SK-N-MC (cell line): Measurements from ENCODE around the gene STH.

Source experiments
- DNase-seq: peaks from one replicate; pipeline ENCODE4 v3.0.0-alpha.2; 2011; ENCODE audit warnings: low read depth, low spot score
- H3K27ac ChIP-seq: fragments of 200-600 bp; sonication (generic); 2 replicates; pipeline ENCODE4 v1.5.1; 2016; ENCODE audit warnings: mixed run types
- H3K36me3 ChIP-seq: fragments of 200-600 bp; sonication (generic); 2 replicates; pipeline ENCODE4 v1.6.1; 2017; ENCODE audit warnings: antibody characterized with exemption, low read length, mixed read lengths; ENCODE audit not compliant: insufficient read depth
- H3K4me3 ChIP-seq: fragments of 200-600 bp; sonication (generic); 2 replicates; pipeline ENCODE4 v1.5.1; 2016
- H3K9ac ChIP-seq: fragments of 200-600 bp; sonication (generic); 2 replicates; pipeline ENCODE4 v1.8.0; 2017; ENCODE audit warnings: mixed run types, mixed read lengths; ENCODE audit not compliant: insufficient read length
- H3K9me3 ChIP-seq: fragments of 200-600 bp; sonication (generic); 2 replicates; pipeline ENCODE4 v1.6.1; 2017; ENCODE audit warnings: low read depth, mild to moderate bottlenecking, antibody characterized with exemption, low read length, moderate library complexity, mixed read lengths
- EZH2 ChIP-seq: fragments of 200-600 bp; sonication (generic); IDR thresholded peaks from one replicate; pipeline ENCODE4 v1.6.1; 2017; ENCODE audit warnings: antibody characterized with exemption
- FOXP2 ChIP-seq: optimal IDR thresholded peaks from 2 replicates; pipeline ENCODE3; 2011; ENCODE audit warnings: mild to moderate bottlenecking, moderate library complexity; ENCODE audit not compliant: insufficient read depth; ENCODE audit errors: extremely low read length, control extremely low read depth
- POLR2AphosphoS5 ChIP-seq: IDR thresholded peaks from 2 replicates; pipeline ENCODE4 v1.6.1; 2012; ENCODE audit warnings: mild to moderate bottlenecking, low read depth, low read length, borderline replicate concordance

STH gene

GRCh38 chr17:45987706-45988105, 11.3 kb upstream of the STH start:
- Histone ChIP-seq H3K9me3 (no peaks in the 10 kb centered on the region), H3K9ac (no peak overlapping the region), H3K27ac (no peak overlapping the region), H3K36me3 (peaks cover 38% of the 10 kb centered on the region; the same call in 1 of the 2 replicates), H3K4me3 (no peak overlapping the region)
- DNase-seq: no peak
- no peak for TF ChIP-seq POLR2AphosphoS5

- TF ChIP-seq FOXP2 (no peak), EZH2 (no peak), POLR2AphosphoS5 (no peak)
- H3K9ac ChIP-seq: no peak overlapping the region
- DNase-seq: no peak
- H3K36me3 ChIP-seq: peaks cover 31% of the 10 kb centered on the region
- H3K9me3 ChIP-seq: no peaks in the 10 kb centered on the region
- H3K27ac ChIP-seq: no peak overlapping the region
- no peak overlapping the region for H3K4me3 ChIP-seq
Observed at GRCh38 chr17:45989759-45990158, 9.3 kb upstream of the STH start.

GRCh38 chr17:45990886-45991285, 8.2 kb upstream of the STH start:
- H3K4me3 ChIP-seq: no peak overlapping the region
- H3K27ac ChIP-seq: no peak overlapping the region
- H3K9ac ChIP-seq: no peak overlapping the region
- peaks cover 31% of the 10 kb centered on the region for H3K36me3 ChIP-seq
- no peak for DNase-seq
- TF ChIP-seq FOXP2: no peak
- TF ChIP-seq EZH2: no peak
- TF ChIP-seq POLR2AphosphoS5: no peak
- H3K9me3 ChIP-seq: no peaks in the 10 kb centered on the region

GRCh38 chr17:45991341-45991740, 7.7 kb upstream of the STH start:
- H3K9ac ChIP-seq: no peak overlapping the region
- no peak overlapping the region for H3K4me3 ChIP-seq
- peaks cover 31% of the 10 kb centered on the region for H3K36me3 ChIP-seq
- DNase-seq: no peak
- no peaks in the 10 kb centered on the region for H3K9me3 ChIP-seq
- TF ChIP-seq FOXP2 (no peak), EZH2 (no peak), POLR2AphosphoS5 (no peak)
- H3K27ac ChIP-seq: no peak overlapping the region

- no peak for TF ChIP-seq FOXP2
- TF ChIP-seq EZH2: no peak
- no peak for TF ChIP-seq POLR2AphosphoS5
- no peak overlapping the region for H3K4me3 ChIP-seq
- no peak overlapping the region for H3K27ac ChIP-seq
- H3K9me3 ChIP-seq: no peaks in the 10 kb centered on the region
- H3K36me3 ChIP-seq: peaks cover 36% of the 10 kb centered on the region
- H3K9ac ChIP-seq: no peak overlapping the region
- no peak for DNase-seq
Observed at GRCh38 chr17:45992175-45992574, 6.9 kb upstream of the STH start.

GRCh38 chr17:45992904-45993303, 6.1 kb upstream of the STH start:
- Histone ChIP-seq H3K36me3 (peaks cover 37% of the 10 kb centered on the region), H3K27ac (no peak overlapping the region), H3K9ac (no peak overlapping the region), H3K9me3 (no peaks in the 10 kb centered on the region), H3K4me3 (no peak overlapping the region)
- no peak for TF ChIP-seq EZH2
- TF ChIP-seq POLR2AphosphoS5: no peak
- TF ChIP-seq FOXP2: no peak
- no peak for DNase-seq

GRCh38 chr17:45993962-45994627, 5.0 kb upstream of the STH start:
- no peak for DNase-seq
- H3K9me3 ChIP-seq: no peaks in the 10 kb centered on the region
- H3K27ac ChIP-seq: no peak overlapping the region
- H3K9ac ChIP-seq: no peak overlapping the region
- H3K4me3 ChIP-seq: no peak overlapping the region
- H3K36me3 ChIP-seq: peaks cover 31% of the 10 kb centered on the region
- TF ChIP-seq FOXP2: no peak
- no peak for TF ChIP-seq POLR2AphosphoS5
- no peak for TF ChIP-seq EZH2

GRCh38 chr17:45994987-45995386, 4.1 kb upstream of the STH start:
- no peaks in the 10 kb centered on the region for H3K9me3 ChIP-seq
- no peak overlapping the region for H3K9ac ChIP-seq
- no peak overlapping the region for H3K4me3 ChIP-seq
- no peak for DNase-seq
- TF ChIP-seq POLR2AphosphoS5 (no peak), EZH2 (no peak), FOXP2 (no peak)
- H3K36me3 ChIP-seq: peaks cover 31% of the 10 kb centered on the region
- H3K27ac ChIP-seq: no peak overlapping the region
